Tibial nerve (tissue), 4 donors: Measurements from ENCODE around the gene MOSPD3.

Experiments
- EP300 ChIP-seq, 2 donors: sonication (generic); formaldehyde crosslinking; IDR thresholded peaks; one replicate each; pipeline ENCODE4 v1.6.1; 2017; ENCODE audit warnings: antibody characterized with exemption in 2 of 2, mild to moderate bottlenecking in 1 of 2
- TF ChIP-seq, protein P1 (sequence below), 5 experiments: fragments of 200-600 bp in 3 of 5; fragments of 450-650 bp in 2 of 5; sonication (generic) in 3 of 5; IDR thresholded peaks; one replicate each; pipeline ENCODE4 v1.5.1; 2016 to 2019; ENCODE audit warnings: antibody characterized with exemption in 5 of 5, mild to moderate bottlenecking in 3 of 5, moderate library complexity in 2 of 5

DNA sequence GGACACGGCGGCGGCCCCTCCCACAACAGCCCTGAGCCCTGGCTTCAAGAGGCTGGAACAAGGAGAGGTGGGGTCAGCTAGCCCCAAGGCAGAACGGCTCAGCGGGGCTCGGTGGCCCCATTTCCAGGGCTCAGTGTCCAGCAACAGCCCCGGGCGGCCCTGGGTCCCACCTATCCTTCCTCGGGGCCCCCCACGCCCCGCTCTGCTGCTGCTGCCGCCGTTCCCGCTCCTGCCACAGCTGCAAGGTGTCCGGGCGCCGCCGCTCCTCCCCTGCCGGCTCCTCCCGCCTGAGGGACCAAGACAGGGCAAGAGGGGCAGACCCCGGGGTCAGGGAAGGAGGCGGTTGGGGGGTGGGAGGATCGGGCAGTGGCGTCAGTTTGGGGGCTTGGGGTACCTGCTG, 35.2 kb upstream of the MOSPD3 start:
- TF ChIP-seq, protein P1, sequence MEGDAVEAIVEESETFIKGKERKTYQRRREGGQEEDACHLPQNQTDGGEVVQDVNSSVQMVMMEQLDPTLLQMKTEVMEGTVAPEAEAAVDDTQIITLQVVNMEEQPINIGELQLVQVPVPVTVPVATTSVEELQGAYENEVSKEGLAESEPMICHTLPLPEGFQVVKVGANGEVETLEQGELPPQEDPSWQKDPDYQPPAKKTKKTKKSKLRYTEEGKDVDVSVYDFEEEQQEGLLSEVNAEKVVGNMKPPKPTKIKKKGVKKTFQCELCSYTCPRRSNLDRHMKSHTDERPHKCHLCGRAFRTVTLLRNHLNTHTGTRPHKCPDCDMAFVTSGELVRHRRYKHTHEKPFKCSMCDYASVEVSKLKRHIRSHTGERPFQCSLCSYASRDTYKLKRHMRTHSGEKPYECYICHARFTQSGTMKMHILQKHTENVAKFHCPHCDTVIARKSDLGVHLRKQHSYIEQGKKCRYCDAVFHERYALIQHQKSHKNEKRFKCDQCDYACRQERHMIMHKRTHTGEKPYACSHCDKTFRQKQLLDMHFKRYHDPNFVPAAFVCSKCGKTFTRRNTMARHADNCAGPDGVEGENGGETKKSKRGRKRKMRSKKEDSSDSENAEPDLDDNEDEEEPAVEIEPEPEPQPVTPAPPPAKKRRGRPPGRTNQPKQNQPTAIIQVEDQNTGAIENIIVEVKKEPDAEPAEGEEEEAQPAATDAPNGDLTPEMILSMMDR (IDR thresholded peaks at IDR 0.05): no peak
- TF ChIP-seq EP300 (IDR thresholded peaks at IDR 0.05): no peak
